ENCODE measurements around the gene PPP6R1. TPM values are rescaled to one million over a fixed set of nuclear protein-coding genes. Genes with fewer than 3 reads are reported as not detected.

PPP6R1 gene
- total and polyA plus RNA-seq, 2 of the 13 experiments (the other 11 are each of a cell fraction or from before 2014, with no cell fraction given): 25.8 to 54.0 TPM

GRCh38 chr19:55256562-55257460, 2.0 kb downstream of the PPP6R1 start (continued):
- TF ChIP-seq GLMP (CRISPR knock-in tag; IDR thresholded peaks at IDR 0.05; ENCODE audit: borderline replicate concordance): no peak
- no peak for TF ChIP-seq PATZ1 (CRISPR knock-in tag; IDR thresholded peaks at IDR 0.05)
- no peak for TF ChIP-seq PRPF4 (IDR thresholded peaks at IDR 0.05; ENCODE audit: low read depth, low read length, poor library complexity, severe bottlenecking)
- TF ChIP-seq ZMAT5 (CRISPR knock-in tag; IDR thresholded peaks at IDR 0.05; ENCODE audit: borderline replicate concordance, low read depth): no peak
- no peak for TF ChIP-seq KLF11 (CRISPR knock-in tag; IDR thresholded peaks at IDR 0.05)
- no peak for TF ChIP-seq ZNF570 (CRISPR knock-in tag; IDR thresholded peaks at IDR 0.05; ENCODE audit: borderline replicate concordance)
- no peak; the same call in 1 of the 2 replicates for TF ChIP-seq ZNF205 (CRISPR knock-in tag; IDR thresholded peaks at IDR 0.05)
- TF ChIP-seq THAP8 (CRISPR knock-in tag; IDR thresholded peaks at IDR 0.05; ENCODE audit: borderline replicate concordance): no peak
- TF ChIP-seq PCBP2 (optimal IDR thresholded peaks at IDR 0.05; ENCODE audit: low read depth, low read length, poor library complexity, severe bottlenecking): no peak
- TF ChIP-seq LRRFIP1 (CRISPR knock-in tag; conservative IDR thresholded peaks at IDR 0.05): no peak
- no peak for TF ChIP-seq KDM3A (CRISPR knock-in tag; IDR thresholded peaks at IDR 0.05; ENCODE audit: low read depth)
- TF ChIP-seq BORCS8-MEF2B (CRISPR knock-in tag; IDR thresholded peaks at IDR 0.05): no peak
- TF ChIP-seq ELF1 (CRISPR knock-in tag; IDR thresholded peaks at IDR 0.05): no peak
- no peak for TF ChIP-seq NFE2L1 (CRISPR knock-in tag; IDR thresholded peaks at IDR 0.05; ENCODE audit: borderline replicate concordance)
- 0 out of 2 replicates have a peak, but pooled peaks have one; percentile 30 for TF ChIP-seq SOX5 (CRISPR knock-in tag; IDR thresholded peaks at IDR 0.05; ENCODE audit: borderline replicate concordance)
- no peak for TF ChIP-seq SP4 (CRISPR knock-in tag; IDR thresholded peaks at IDR 0.05)
- 0 out of 2 replicates have a peak, but pooled peaks have one; percentile 1 for TF ChIP-seq GABPB1 (CRISPR knock-in tag; IDR thresholded peaks at IDR 0.05)
- TF ChIP-seq CENPBD1 (CRISPR knock-in tag; IDR thresholded peaks at IDR 0.05; ENCODE audit: borderline replicate concordance, low read depth): no peak
